Neural cell (in vitro differentiated cells): ENCODE results near the gene OR52R1. TPM values are rescaled to one million over a fixed set of nuclear protein-coding genes. Genes with fewer than 3 reads are reported as not detected.

Experiments
- H2AFZ ChIP-seq: fragments of 200-600, 300-800 bp; sonication (generic), shearing (Covaris generic); 2 replicates; pipeline ENCODE4 v1.6.0; 2014; ENCODE audit warnings: low read depth, mild to moderate bottlenecking, antibody characterized with exemption, low read length, moderate library complexity
- H3F3A ChIP-seq: fragments of 200-600 bp; shearing (Covaris generic); 2 replicates; pipeline ENCODE4 v1.6.1; 2016; ENCODE audit warnings: mild to moderate bottlenecking, moderate library complexity, mixed read lengths, antibody characterized with exemption, low read length; ENCODE audit not compliant: insufficient read depth, poor library complexity, severe bottlenecking
- H3K27ac ChIP-seq: fragments of 200-600, 300-800 bp; sonication (generic), shearing (Covaris generic); 2 replicates; pipeline ENCODE4 v1.5.1; 2014; ENCODE audit warnings: mild to moderate bottlenecking, low read length, moderate library complexity
- H3K27me3 ChIP-seq: fragments of 300-800, 200-600 bp; sonication (generic), shearing (Covaris generic); 2 replicates; pipeline ENCODE4 v1.6.0; 2014; ENCODE audit warnings: mild to moderate bottlenecking, low read depth, low read length, moderate library complexity; ENCODE audit not compliant: insufficient read depth
- H3K36me3 ChIP-seq: fragments of 300-800, 200-600 bp; sonication (generic), shearing (Covaris generic); 2 replicates; pipeline ENCODE4 v1.5.1; 2014; ENCODE audit warnings: mild to moderate bottlenecking, antibody characterized with exemption, low read length, moderate library complexity; ENCODE audit not compliant: insufficient read depth
- H3K4me2 ChIP-seq: fragments of 300-800, 200-600 bp; sonication (generic), shearing (Covaris generic); 2 replicates; pipeline ENCODE4 v1.6.0; 2014; ENCODE audit warnings: mild to moderate bottlenecking, low read length
- H3K4me3 ChIP-seq: fragments of 300-800, 200-600 bp; sonication (generic), shearing (Covaris generic); 2 replicates; pipeline ENCODE4 v1.5.1; 2014; ENCODE audit warnings: mild to moderate bottlenecking, low read length, moderate library complexity
- H3K79me2 ChIP-seq: fragments of 200-600 bp; shearing (Covaris generic); replicated peaks from 2 replicates; pipeline ENCODE4 v1.6.0; 2014; ENCODE audit warnings: mild to moderate bottlenecking, low read length, moderate library complexity; ENCODE audit not compliant: insufficient read depth
- H3K9ac ChIP-seq: fragments of 300-800, 200-600 bp; sonication (generic), shearing (Covaris generic); 2 replicates; pipeline ENCODE4 v1.6.1; 2016; ENCODE audit warnings: mild to moderate bottlenecking, low read length, mixed read lengths
- H3K9me2 ChIP-seq: fragments of 200-600 bp; shearing (Covaris generic); 2 replicates; pipeline ENCODE4 v1.6.1; 2016; ENCODE audit warnings: mild to moderate bottlenecking, low read length, mixed read lengths; ENCODE audit not compliant: insufficient read depth
- H3K9me3 ChIP-seq: fragments of 200-600, 300-800 bp; sonication (generic), shearing (Covaris generic); 2 replicates; pipeline ENCODE4 v1.6.1; 2016; ENCODE audit warnings: mild to moderate bottlenecking, mixed run types, low read length, moderate library complexity, mixed read lengths
- H4K20me1 ChIP-seq: fragments of 200-600 bp; shearing (Covaris generic); 2 replicates; pipeline ENCODE4 v1.6.1; 2016; ENCODE audit warnings: mild to moderate bottlenecking, mixed run types; ENCODE audit not compliant: insufficient read depth
- CTCF ChIP-seq: fragments of 450-650 bp; IDR thresholded peaks from 2 replicates; pipeline ENCODE4 v1.5.1; 2014; ENCODE audit warnings: antibody characterized with exemption, mild to moderate bottlenecking, moderate library complexity; ENCODE audit not compliant: poor library complexity, severe bottlenecking
- EP300 ChIP-seq: fragments of 450-650 bp; conservative IDR thresholded peaks from 2 replicates; pipeline ENCODE4 v1.6.1; 2014; ENCODE audit warnings: antibody characterized with exemption, mild to moderate bottlenecking, moderate library complexity; ENCODE audit not compliant: poor library complexity, severe bottlenecking
- EZH2 ChIP-seq: fragments of 200-600, 300-800 bp; shearing (Covaris generic), sonication (generic); IDR thresholded peaks from 2 replicates; pipeline ENCODE4 v1.6.1; 2014; ENCODE audit warnings: antibody characterized with exemption, low read length, borderline replicate concordance, mild to moderate bottlenecking; ENCODE audit not compliant: insufficient read depth, poor library complexity, severe bottlenecking
- MXI1 ChIP-seq: fragments of 450-650 bp; conservative IDR thresholded peaks from 2 replicates; pipeline ENCODE4 v1.6.1; 2014; ENCODE audit warnings: antibody characterized with exemption, mild to moderate bottlenecking; ENCODE audit not compliant: poor library complexity, severe bottlenecking
- POLR2AphosphoS5 ChIP-seq: IDR thresholded peaks from 2 replicates; pipeline ENCODE4 v1.6.1; 2012
- RAD21 ChIP-seq: fragments of 450-650 bp; conservative IDR thresholded peaks from 2 replicates; pipeline ENCODE4 v1.6.1; 2014; ENCODE audit warnings: antibody characterized with exemption, mild to moderate bottlenecking, moderate library complexity
- REST ChIP-seq: IDR thresholded peaks from 2 replicates; pipeline ENCODE4 v1.6.1; 2012; ENCODE audit warnings: borderline replicate concordance
- SMC3 ChIP-seq: fragments of 450-650 bp; conservative IDR thresholded peaks from 2 replicates; pipeline ENCODE4 v1.6.1; 2014; ENCODE audit warnings: antibody characterized with exemption, mild to moderate bottlenecking, moderate library complexity; ENCODE audit not compliant: poor library complexity
- TAF1 ChIP-seq: IDR thresholded peaks from 2 replicates; pipeline ENCODE4 v1.6.1; 2012; ENCODE audit warnings: low read depth
- polyA plus RNA-seq: library from polyadenylated mRNA; depleted of rRNA; stranded (reverse); fragments of >200 nt; gene quantifications from 2 replicates; pipeline ENCODE4 v1.2.3, GENCODE V29; 2014

Gene OR52R1
- polyA plus RNA-seq, 1 donor from 2014 or later = not detected

- H3K79me2 ChIP-seq = no peaks in the 10 kb centered on the region
- no peak overlapping the region for H3K9ac ChIP-seq
- no peak for TF ChIP-seq TAF1
- TF ChIP-seq RAD21 = no peak
- no peak for TF ChIP-seq SMC3
- no peak for TF ChIP-seq CTCF
- no peak for TF ChIP-seq REST
- TF ChIP-seq EZH2 = no peak
- TF ChIP-seq POLR2AphosphoS5 = no peak
- TF ChIP-seq EP300 = no peak
- TF ChIP-seq MXI1 = no peak
- no peak overlapping the region for H3K27ac ChIP-seq
- no peaks in the 10 kb centered on the region for H3K9me3 ChIP-seq
- H4K20me1 ChIP-seq = no peaks in the 10 kb centered on the region
- H3K4me2 ChIP-seq = no peak overlapping the region
- H3K27me3 ChIP-seq = no peaks in the 10 kb centered on the region
- H2AFZ ChIP-seq = no peak overlapping the region
- no peaks in the 10 kb centered on the region for H3F3A ChIP-seq
- no peaks in the 10 kb centered on the region for H3K9me2 ChIP-seq
- H3K4me3 ChIP-seq = no peak overlapping the region
- H3K36me3 ChIP-seq = no peaks in the 10 kb centered on the region
Observed at GRCh38 chr11:4768094-4768493, 36.1 kb downstream of the OR52R1 start.

GRCh38 chr11:4766420-4767043 lies 37.6 kb downstream of the OR52R1 start:
- H3K4me2 ChIP-seq = no peak overlapping the region
- H3K9me2 ChIP-seq = no peaks in the 10 kb centered on the region
- no peaks in the 10 kb centered on the region for H3K79me2 ChIP-seq
- no peak for TF ChIP-seq MXI1
- no peak for TF ChIP-seq POLR2AphosphoS5
- no peak for TF ChIP-seq CTCF
- H3K9ac ChIP-seq = no peak overlapping the region
- H3F3A ChIP-seq = no peaks in the 10 kb centered on the region
- H3K36me3 ChIP-seq = no peaks in the 10 kb centered on the region
- H4K20me1 ChIP-seq = no peaks in the 10 kb centered on the region
- H2AFZ ChIP-seq = no peak overlapping the region
- H3K9me3 ChIP-seq = no peaks in the 10 kb centered on the region
- H3K27ac ChIP-seq = no peak overlapping the region
- H3K4me3 ChIP-seq = no peak overlapping the region
- no peaks in the 10 kb centered on the region for H3K27me3 ChIP-seq
